ENCODE measurements around the gene DDX5. TPM values are rescaled to one million over a fixed set of nuclear protein-coding genes. Genes with fewer than 3 reads are reported as not detected.

The DDX5 gene
- total and polyA plus RNA-seq, 2 of the 4 experiments (the other 2 are of a cell fraction), result 253 to 781 TPM

DNA sequence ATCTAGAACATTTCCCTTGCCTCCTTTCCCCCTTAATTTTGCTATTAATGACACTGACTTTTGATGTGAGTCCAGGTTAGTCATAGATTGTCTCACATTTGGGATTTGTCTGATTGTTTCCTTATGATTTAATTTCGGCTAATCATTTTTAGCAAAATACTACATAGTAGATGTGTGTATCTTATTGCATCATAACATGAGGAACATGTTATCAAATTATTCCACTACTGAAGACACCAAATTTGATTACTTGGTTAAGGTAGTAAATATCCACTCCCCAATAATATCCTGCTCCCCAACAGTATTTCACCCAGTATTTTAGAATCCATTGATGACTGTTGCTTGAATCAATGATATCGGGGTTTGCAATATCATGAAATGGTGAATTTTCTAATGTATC lies 12.0 kb downstream of the DDX5 start:
- Histone ChIP-seq H2BK20ac (ENCODE audit: low read depth, low read length) (no peak overlapping the region), H3K9me3 (ENCODE audit: control insufficient read depth, insufficient read depth, low read length) (no peaks in the 10 kb centered on the region), H2AFZ (replicated peaks; ENCODE audit: low read length, poor library complexity) (no peak overlapping the region), H2BK120ac (ENCODE audit: low read depth, low read length) (no peak overlapping the region), H4K8ac (ENCODE audit: low read depth in 2 of 2, low read length in 2 of 2) (no peak overlapping the region), H3K14ac (replicated peaks; ENCODE audit: low read depth, low read length) (no peak overlapping the region), H2BK15ac (ENCODE audit: low read depth, low read length) (no peak overlapping the region), H4K91ac (ENCODE audit: insufficient read depth, low read depth, low read length) (no peak overlapping the region), H3K27me3 (ENCODE audit: control insufficient read depth, insufficient read depth, low read length) (no peaks in the 10 kb centered on the region), H2AK5ac (ENCODE audit: low read depth, low read length) (no peak overlapping the region), H3K4ac (ENCODE audit: low read depth, low read length) (no peak overlapping the region), H2BK5ac (ENCODE audit: low read depth, low read length, poor library complexity, severe bottlenecking) (no peak overlapping the region), H3K79me1 (ENCODE audit: low read depth in 1 of 2, low read length in 2 of 2) (peaks cover 10 to 18% of the 10 kb centered on the region in 2 experiments; a peak in 3 of 4 replicates), H3K4me2 (ENCODE audit: low read depth, low read length) (no peak overlapping the region), H3K18ac (ENCODE audit: low read depth, low read length) (no peak overlapping the region), H3K4me1 (ENCODE audit: control insufficient read depth, insufficient read depth, low read length) (no peaks in the 10 kb centered on the region), H3K56ac (ENCODE audit: extremely low read depth, insufficient read depth, low read length) (no peak overlapping the region), H4K5ac (ENCODE audit: low read depth, low read length) (no peak overlapping the region), H3K9me1 (ENCODE audit: insufficient read depth, low read length) (no peaks in the 10 kb centered on the region), H3K4me3 (ENCODE audit: insufficient read depth, low read depth, low read length) (no peak overlapping the region), H3K27ac (ENCODE audit: insufficient read depth, low read length) (no peak overlapping the region), H2AK9ac (replicated peaks; ENCODE audit: low read depth, low read length, poor library complexity) (no peak overlapping the region), H3K23ac (ENCODE audit: low read depth, low read length) (no peak overlapping the region), H4K20me1 (ENCODE audit: insufficient read depth, low read length) (peaks cover 19% of the 10 kb centered on the region; the same call in 1 of the 2 replicates), H3K9ac (ENCODE audit: low read depth, low read length) (no peak overlapping the region), H3K36me3 (ENCODE audit: control insufficient read depth, insufficient read depth, low read length) (peaks cover 15% of the 10 kb centered on the region)
- ChIA-PET CTCF (no interaction called here), POLR2A (ENCODE audit: unreplicated experiment) (no interaction called here)
- no peak for DNase-seq
- intact Hi-C loops (cut with micrococcal nuclease) (loop anchor here (5.0 kb wide), 2 partner anchors 172 to 187 kb away; no protein-coding TSS in a partner anchor), dilution Hi-C loops (cut with HindIII; ENCODE audit: low sequenced_read_pairs, unreplicated experiment) (no loop called here), in situ Hi-C loops (cut with MboI; ENCODE audit: low sequenced_read_pairs) (loop anchor here (5.0 kb wide), 2 partner anchors 72 to 172 kb away; no protein-coding TSS in a partner anchor)
- no TSS peak for BruUV-seq (replicated peaks)
- TF ChIP-seq CEBPB (IDR thresholded peaks at IDR 0.05; ENCODE audit: low read depth, low read length) (peak; percentile 78), CHD1 (IDR thresholded peaks at IDR 0.05; ENCODE audit: low read depth, low read length) (no peak)
- no peak for ATAC-seq (ENCODE audit: low read depth)
- no CpG with 5 or more reads among the region's 2 CpGs for WGBS, 2 experiments (ENCODE audit: extremely low coverage in 2 of 2, insufficient read length in 1 of 2)

Data from IMR-90 (cell line).